HG02981 (cell line): ENCODE data around the gene KRTAP9-2.
"Not testable (repeated sequence)": the region's sequence is repeated elsewhere in the genome, so short reads cannot be mapped to it uniquely, and the experiment has no call there.

Experiments used
- ATAC-seq: cut with Tn5 transposase; IDR thresholded peaks from one replicate; pipeline ENCODE4 v1.9.1; 2021; ENCODE audit warnings: mild to moderate bottlenecking, moderate library complexity; ENCODE audit not compliant: unreplicated experiment

The KRTAP9-2 gene, protein sequence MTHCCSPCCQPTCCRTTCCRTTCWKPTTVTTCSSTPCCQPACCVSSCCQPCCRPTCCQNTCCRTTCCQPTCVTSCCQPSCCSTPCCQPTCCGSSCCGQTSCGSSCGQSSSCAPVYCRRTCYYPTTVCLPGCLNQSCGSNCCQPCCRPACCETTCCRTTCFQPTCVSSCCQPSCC

DNA sequence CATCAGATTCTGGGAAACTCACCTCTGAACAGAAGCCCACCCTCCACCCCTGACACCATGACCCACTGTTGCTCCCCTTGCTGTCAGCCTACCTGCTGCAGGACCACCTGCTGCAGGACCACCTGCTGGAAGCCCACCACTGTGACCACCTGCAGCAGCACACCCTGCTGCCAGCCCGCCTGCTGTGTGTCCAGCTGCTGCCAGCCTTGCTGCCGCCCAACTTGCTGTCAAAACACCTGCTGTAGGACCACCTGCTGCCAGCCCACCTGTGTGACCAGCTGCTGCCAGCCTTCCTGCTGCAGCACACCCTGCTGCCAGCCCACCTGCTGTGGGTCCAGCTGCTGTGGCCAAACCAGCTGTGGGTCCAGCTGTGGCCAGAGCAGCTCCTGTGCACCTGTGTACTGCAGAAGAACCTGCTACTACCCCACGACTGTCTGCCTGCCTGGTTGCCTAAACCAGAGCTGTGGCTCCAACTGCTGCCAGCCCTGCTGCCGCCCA, at the start of gene KRTAP9-2:
TSS of gene KRTAP9-2 (plus strand) at position 51 of the 498 bp plus-strand sequence. CDS start at position 58, 7 bp downstream.
- not testable (repeated sequence) for ATAC-seq

GRCh38 chr17:41176744-41177387, 49.6 kb upstream of the KRTAP9-2 start:
- ATAC-seq: no peak

GRCh38 chr17:41177727-41178271, 48.6 kb upstream of the KRTAP9-2 start, which contains the start of gene KRTAP4-2:
TSS of gene KRTAP4-2 (minus strand) at chr17:41178221. CDS start at chr17:41178164, 57 bp downstream.
- no peak for ATAC-seq

DNA sequence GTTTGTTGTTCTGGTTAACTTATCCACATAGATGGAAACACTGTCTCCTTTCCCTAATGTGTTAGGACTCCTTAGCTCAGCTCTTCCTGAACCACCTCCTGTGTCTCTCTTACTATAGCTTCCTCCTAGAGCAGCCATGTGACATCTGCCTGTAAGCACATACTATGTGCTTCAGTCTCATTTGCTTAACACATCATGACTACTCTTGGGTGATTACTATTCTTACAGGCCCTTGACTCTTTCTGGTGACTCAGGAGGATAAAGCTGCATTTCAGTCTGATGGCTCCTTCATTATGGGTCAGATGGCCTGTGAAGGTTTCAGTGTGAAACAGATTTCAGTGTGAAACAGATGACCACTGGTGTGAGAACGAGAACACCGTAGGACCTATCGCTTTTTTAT, 48.1 kb upstream of the KRTAP9-2 start:
- ATAC-seq: no peak

DNA sequence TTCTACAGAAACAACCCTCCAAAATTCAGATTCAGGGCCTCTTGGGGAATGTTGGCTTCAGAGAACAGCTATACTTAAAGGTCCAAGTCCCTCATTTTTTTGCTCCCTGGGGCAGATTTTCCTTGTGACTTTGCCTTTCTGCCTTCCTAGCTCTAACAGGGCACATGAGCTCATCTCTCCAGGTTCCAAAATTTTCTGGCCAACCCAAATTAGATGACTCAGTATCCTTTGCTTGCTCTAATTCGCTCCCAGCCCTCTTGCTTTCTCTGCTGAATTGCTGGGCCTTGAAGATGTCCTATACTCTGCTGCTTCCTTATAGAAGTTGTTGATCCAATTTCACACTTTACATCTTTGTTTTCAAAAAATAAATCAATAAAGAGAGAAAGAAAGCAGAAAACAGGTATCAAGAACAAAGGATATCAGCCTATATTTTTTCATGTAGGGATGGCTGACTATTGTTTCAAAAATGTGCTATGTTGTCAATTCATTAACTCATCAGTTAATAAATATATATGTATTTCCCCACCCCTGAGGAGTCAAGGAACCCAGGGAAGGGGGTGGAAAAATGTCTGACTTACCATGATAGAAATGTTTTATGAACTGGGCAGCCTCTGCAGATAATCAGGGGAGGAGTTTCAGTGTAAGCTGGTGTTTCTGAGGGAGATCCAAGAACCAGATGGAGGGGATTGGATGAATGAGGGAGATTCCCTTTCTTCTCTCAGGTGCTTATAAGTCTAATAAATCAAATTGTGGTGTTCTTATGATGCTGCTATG, 47.4 kb upstream of the KRTAP9-2 start:
- ATAC-seq: no peak

GRCh38 chr17:41184480-41184961, 41.9 kb upstream of the KRTAP9-2 start, which contains the start of gene KRTAP4-1:
TSS of gene KRTAP4-1 (minus strand) at chr17:41184911. CDS start at chr17:41184854, 57 bp downstream.
- no peak for ATAC-seq

DNA sequence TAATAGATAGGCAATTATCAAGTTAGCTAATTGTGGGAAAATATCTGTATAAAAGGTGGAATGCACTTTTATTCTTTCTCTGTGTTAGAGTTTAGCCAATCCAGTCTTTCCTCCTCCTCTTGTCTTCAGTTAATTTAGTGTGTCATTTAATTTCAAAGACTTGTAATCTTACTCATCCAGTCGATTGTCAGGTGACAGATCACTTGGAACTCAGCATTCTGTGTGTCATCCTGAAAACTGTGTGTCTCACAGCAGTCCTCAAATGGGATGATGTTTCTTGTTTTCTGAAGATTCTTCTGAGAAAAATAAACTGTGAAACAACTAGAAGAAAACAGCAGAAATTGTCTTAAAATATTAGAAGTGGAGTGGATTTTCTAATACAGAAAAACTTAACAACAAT, 41.4 kb upstream of the KRTAP9-2 start:
- ATAC-seq: no peak

GRCh38 chr17:41186872-41187271, 39.6 kb upstream of the KRTAP9-2 start:
- no peak for ATAC-seq

DNA sequence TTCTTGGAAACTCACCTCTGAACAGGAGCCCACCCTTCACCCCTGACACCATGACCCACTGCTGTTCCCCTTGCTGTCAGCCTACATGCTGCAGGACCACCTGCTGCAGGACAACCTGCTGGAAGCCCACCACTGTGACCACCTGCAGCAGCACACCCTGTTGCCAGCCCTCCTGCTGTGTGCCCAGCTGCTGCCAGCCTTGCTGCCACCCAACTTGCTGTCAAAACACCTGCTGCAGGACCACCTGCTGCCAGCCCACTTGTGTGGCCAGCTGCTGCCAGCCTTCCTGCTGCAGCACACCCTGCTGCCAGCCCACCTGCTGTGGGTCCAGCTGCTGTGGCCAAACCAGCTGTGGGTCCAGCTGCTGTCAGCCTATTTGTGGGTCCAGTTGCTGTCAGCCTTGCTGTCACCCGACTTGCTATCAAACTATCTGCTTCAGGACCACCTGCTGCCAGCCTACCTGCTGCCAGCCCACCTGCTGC, 36.6 kb upstream of the KRTAP9-2 start, which contains the start of gene KRTAP9-1:
TSS of gene KRTAP9-1 (plus strand) at position 51 of the 482 bp plus-strand sequence. CDS start at position 51, 0 bp downstream.
- not testable (repeated sequence) for ATAC-seq

- no peak for ATAC-seq
Observed at GRCh38 chr17:41190328-41190727, 36.1 kb upstream of the KRTAP9-2 start.

DNA sequence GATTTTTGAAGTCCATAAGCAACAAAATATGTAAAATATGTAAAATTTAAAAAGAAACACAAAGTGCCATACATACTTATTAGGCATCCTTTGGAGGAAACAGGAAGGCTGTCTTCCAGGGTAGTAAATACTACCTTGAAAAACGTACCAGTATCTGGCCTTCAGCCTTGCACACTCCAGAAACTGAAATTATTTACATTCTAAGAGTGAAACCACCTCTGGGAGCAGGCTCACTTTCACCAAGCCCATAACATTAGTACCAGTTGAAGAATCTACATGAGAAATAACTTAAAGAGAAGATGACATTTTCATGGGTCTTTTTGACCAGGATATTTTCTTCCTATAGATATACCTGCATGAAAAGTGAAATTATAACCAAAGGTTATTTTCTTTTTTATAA, 30.4 kb upstream of the KRTAP9-2 start:
- ATAC-seq: no peak

DNA sequence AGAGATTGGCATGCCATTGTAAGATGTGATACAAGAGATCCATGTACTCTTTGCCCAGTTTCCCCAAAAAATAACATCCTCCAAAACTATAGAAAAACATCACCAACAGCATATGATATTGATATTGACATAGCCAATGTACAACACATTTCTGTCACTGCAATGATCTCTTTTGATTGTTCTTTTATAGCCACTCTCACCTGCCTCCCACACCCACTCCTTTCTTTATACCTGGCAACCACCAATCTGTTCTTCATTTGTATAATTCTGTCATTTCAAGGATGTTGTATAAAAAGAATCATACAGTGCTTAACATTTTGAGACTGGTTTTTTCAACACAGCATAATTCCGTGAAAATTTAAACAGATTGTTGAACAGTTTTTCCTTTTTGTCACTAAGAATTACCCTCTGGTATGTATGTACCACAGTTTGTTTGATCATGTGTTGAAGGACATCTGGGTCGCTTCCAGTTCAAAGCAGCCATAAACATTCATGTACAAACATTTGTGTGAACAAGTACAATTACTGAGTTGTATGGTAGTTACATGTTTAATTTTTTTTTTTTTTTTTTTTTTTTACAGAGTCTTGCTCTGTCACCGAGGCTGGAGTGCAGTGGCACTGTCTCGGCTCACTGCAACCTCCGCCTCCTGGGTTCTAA, 26.9 kb upstream of the KRTAP9-2 start:
- ATAC-seq: no peak

DNA sequence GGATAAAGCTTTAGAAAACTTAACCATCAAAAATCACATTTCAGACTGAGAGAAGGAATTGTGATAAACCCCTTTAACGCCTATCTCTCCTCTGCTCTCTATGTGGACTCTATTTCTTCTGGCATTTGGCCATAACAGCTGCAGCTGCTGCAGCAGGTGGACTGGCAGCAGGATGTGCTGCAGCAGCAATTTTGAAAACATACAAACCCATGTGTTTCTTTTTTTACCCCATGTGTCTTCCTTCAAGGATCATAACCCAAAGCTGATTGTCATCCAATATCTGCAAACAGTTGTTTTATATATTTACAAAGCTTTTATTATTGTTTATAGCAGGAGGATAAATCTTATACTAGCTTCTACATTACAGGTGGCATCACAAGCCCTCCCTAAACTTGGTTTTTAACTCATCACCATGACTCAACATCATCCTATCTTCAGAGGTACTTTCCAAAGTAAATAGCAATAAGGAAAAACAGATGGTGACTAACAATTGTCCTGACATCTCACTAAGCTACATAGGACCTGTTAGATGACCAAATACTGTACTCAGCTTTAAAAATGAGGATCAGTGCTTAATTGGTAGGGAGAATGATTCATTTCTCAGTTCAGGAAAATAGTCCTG, 14.5 kb upstream of the KRTAP9-2 start:
- ATAC-seq: no peak

DNA sequence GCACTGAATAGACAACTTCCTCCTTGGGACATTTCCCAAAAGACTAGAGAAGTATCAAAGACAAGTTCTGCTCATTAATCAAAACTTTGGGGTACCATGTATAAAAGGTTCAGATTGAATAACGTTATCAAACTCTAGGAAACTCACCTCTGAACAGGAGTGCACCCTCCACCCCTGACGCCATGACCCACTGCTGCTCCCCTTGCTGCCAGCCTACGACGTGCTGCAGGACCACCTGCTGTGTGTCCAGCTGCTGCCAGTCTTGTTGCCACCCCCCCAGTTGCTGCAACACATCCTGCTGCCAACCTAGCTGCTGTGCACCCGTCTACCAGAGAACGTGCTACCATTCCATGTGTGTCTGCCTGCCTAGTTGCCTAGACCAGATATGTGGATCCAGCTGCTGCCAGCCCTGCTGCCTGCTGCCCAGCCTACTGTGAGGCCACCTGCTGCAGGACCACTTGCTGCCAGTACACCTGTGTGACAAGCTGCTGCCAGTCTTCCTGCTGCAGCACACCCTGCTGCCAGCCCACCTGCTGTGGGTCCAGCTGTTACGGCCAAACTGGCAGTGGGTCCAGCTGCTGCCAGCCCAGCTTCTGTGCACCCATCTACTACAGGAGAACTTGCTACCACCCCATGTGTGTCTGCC, 13.8 kb upstream of the KRTAP9-2 start:
- ATAC-seq: no peak

GRCh38 chr17:41215681-41216080, 10.8 kb upstream of the KRTAP9-2 start:
- ATAC-seq: no peak

- ATAC-seq: no peak
Observed at GRCh38 chr17:41223821-41224220, 2.6 kb upstream of the KRTAP9-2 start.

DNA sequence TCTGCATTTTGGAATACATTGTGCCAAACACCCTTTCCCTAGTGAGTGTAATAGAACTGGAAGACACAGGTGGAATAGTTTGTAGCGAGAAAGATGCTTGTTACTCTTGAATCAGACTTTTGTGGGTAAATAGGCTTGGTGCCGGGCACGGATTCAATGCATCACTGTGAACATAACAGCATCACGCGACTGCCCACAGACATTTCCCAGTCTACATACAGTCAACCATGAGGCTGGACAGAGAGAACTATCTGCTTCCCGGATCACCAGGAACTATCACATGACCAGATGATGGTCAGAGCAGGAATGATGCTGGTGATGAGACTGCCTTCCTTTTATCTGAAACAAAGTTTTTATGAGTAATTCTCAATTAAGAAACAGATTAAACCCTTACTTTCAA, 397 bp upstream of the KRTAP9-2 start:
- no peak for ATAC-seq

DNA sequence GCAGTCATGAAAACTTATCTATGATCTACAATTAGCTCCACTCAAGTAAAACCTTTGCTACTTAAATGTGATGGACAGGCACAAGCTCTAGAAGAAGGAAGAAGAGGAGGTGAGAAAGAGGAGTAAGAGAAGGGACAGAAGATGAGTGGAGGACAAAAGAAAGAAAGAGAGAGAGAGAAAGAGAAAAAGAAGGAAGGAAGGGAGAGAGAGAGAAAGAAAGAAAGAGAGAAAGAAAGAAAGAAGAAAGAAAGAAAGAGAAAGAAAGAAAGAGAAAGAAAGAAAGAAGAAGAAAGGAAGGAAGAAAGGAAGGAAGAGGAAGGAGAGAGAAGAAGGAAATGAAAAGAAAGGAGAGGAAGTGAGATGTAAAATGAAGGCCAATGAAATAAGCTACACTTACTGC, 3.6 kb downstream of the KRTAP9-2 start:
- ATAC-seq: no peak

DNA sequence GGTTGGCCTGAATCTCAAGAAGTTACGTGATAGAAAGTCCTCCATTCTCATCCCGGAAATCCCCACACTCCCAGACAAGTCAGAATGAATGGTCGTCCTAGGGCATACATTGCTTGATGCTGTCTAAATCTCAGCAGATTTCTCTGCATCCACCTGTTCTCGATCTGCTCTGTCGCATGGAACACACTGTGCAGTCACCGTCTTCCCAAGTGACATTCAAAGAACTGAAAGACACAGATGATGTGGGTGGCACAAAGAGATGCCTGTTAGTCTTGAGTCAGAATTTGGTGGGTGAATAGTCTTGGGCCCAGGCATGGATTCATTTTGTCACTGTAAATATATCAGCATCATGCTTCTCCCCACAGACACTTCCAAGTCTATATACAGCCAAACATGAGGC, 5.3 kb downstream of the KRTAP9-2 start:
- no peak for ATAC-seq
